Measurements from ENCODE around the gene S1PR4.
A peak's percentile ranks its signal among the peaks of the same experiment; 100 is the strongest.

S1PR4 gene

DNA sequence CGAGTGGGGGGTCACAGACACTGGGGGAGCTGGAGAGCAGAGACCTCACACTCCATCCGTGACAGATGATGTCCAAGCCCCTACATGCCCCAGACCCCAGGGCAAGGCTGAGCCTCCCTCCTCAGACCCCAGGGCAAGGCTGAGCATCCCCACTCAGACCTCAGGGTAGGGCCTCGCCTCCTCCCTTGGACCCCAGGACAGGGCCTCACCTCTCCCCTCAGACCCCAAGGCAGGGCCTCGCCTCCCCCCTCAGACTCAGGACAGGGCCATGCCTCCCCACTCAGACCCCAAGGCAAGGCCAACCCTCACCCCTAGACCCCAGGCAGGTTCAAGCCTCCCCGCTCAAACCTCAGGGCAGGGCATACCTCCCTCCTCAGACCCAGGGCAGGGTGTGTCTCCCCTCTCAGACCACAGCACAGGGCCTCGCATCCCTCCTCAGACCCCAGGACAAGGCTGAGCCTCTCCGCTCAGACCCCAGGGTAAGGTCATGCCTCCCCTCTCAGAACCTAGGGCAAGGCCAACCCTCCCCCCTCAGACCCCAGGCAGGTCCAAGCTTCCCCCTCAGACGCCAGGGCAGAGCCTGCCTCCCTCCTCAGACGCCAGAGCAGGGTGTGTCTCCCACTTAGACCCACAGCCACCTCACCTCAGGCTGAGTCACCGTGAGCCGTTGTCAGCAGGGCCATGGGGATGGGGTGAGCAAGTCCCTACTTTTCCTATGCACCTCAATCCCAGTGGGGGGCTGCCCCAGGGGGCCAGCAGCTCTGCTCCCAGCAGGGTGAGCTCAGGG, 1.7 kb upstream of the S1PR4 start:
- no peak overlapping the region for H3K27ac ChIP-seq (ENCODE audit: low read depth, low read length)
- peaks cover 3% of the 10 kb centered on the region for H3K27me3 ChIP-seq (ENCODE audit: control insufficient read depth, low read length)
- H3K79me2 ChIP-seq (ENCODE audit: control insufficient read depth, low read length): peaks cover 33% of the 10 kb centered on the region
- H3K9me3 ChIP-seq (ENCODE audit: control insufficient read depth, insufficient read depth, low read length): no peaks in the 10 kb centered on the region
- peaks cover 11% of the 10 kb centered on the region for H3K36me3 ChIP-seq (ENCODE audit: control insufficient read depth, low read length)
- H3K9me2 ChIP-seq (replicated peaks; ENCODE audit: control insufficient read depth, low read length): no peaks in the 10 kb centered on the region
- peaks cover 68% of the 10 kb centered on the region for H3K4me1 ChIP-seq (ENCODE audit: control insufficient read depth, low read length)
- H3K4me2 ChIP-seq (ENCODE audit: low read length): no peak overlapping the region
- H4K20me1 ChIP-seq (ENCODE audit: control insufficient read depth, insufficient read depth, low read depth, low read length): no peaks in the 10 kb centered on the region
- peaks cover 11% of the 10 kb centered on the region for H3F3A ChIP-seq (ENCODE audit: control insufficient read depth, insufficient read depth)
- TF ChIP-seq, protein P1, sequence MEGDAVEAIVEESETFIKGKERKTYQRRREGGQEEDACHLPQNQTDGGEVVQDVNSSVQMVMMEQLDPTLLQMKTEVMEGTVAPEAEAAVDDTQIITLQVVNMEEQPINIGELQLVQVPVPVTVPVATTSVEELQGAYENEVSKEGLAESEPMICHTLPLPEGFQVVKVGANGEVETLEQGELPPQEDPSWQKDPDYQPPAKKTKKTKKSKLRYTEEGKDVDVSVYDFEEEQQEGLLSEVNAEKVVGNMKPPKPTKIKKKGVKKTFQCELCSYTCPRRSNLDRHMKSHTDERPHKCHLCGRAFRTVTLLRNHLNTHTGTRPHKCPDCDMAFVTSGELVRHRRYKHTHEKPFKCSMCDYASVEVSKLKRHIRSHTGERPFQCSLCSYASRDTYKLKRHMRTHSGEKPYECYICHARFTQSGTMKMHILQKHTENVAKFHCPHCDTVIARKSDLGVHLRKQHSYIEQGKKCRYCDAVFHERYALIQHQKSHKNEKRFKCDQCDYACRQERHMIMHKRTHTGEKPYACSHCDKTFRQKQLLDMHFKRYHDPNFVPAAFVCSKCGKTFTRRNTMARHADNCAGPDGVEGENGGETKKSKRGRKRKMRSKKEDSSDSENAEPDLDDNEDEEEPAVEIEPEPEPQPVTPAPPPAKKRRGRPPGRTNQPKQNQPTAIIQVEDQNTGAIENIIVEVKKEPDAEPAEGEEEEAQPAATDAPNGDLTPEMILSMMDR (IDR thresholded peaks at IDR 0.05; ENCODE audit: low read depth, low read length, poor library complexity, severe bottlenecking): no peak
- no peak for TF ChIP-seq EZH2phosphoT487 (IDR thresholded peaks at IDR 0.05; ENCODE audit: borderline replicate concordance, low read length)
- no peak overlapping the region for H3K4me3 ChIP-seq (ENCODE audit: low read length)

DNA sequence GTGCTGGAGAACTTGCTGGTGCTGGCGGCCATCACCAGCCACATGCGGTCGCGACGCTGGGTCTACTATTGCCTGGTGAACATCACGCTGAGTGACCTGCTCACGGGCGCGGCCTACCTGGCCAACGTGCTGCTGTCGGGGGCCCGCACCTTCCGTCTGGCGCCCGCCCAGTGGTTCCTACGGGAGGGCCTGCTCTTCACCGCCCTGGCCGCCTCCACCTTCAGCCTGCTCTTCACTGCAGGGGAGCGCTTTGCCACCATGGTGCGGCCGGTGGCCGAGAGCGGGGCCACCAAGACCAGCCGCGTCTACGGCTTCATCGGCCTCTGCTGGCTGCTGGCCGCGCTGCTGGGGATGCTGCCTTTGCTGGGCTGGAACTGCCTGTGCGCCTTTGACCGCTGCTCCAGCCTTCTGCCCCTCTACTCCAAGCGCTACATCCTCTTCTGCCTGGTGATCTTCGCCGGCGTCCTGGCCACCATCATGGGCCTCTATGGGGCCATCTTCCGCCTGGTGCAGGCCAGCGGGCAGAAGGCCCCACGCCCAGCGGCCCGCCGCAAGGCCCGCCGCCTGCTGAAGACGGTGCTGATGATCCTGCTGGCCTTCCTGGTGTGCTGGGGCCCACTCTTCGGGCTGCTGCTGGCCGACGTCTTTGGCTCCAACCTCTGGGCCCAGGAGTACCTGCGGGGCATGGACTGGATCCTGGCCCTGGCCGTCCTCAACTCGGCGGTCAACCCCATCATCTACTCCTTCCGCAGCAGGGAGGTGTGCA, 587 bp downstream of the S1PR4 start:
- no peaks in the 10 kb centered on the region for H4K20me1 ChIP-seq (ENCODE audit: control insufficient read depth, insufficient read depth, low read depth, low read length)
- H3K9me2 ChIP-seq (replicated peaks; ENCODE audit: control insufficient read depth, low read length): no peaks in the 10 kb centered on the region
- peaks cover 64% of the 10 kb centered on the region for H3K4me1 ChIP-seq (ENCODE audit: control insufficient read depth, low read length)
- peaks cover 11% of the 10 kb centered on the region for H3F3A ChIP-seq (ENCODE audit: control insufficient read depth, insufficient read depth)
- peaks cover 11% of the 10 kb centered on the region for H3K36me3 ChIP-seq (ENCODE audit: control insufficient read depth, low read length)
- TF ChIP-seq, protein P1 (IDR thresholded peaks at IDR 0.05; ENCODE audit: low read depth, low read length, poor library complexity, severe bottlenecking): no peak
- TF ChIP-seq EZH2phosphoT487 (IDR thresholded peaks at IDR 0.05; ENCODE audit: borderline replicate concordance, low read length): no peak
- peak overlapping the region; percentile 95 for H3K4me3 ChIP-seq (ENCODE audit: low read length)
- no peaks in the 10 kb centered on the region for H3K27me3 ChIP-seq (ENCODE audit: control insufficient read depth, low read length)
- peak overlapping the region; percentile 97 for H3K27ac ChIP-seq (ENCODE audit: low read depth, low read length)
- no peaks in the 10 kb centered on the region for H3K9me3 ChIP-seq (ENCODE audit: control insufficient read depth, insufficient read depth, low read length)
- H3K79me2 ChIP-seq (ENCODE audit: control insufficient read depth, low read length): peaks cover 34% of the 10 kb centered on the region
- peak overlapping the region; percentile 99 for H3K4me2 ChIP-seq (ENCODE audit: low read length)

- no peaks in the 10 kb centered on the region for H3K27me3 ChIP-seq (ENCODE audit: control insufficient read depth, low read length)
- H3K36me3 ChIP-seq (ENCODE audit: control insufficient read depth, low read length): peaks cover 11% of the 10 kb centered on the region
- peak overlapping the region; percentile 99 for H3K4me2 ChIP-seq (ENCODE audit: low read length)
- peak overlapping the region; percentile 97 for H3K27ac ChIP-seq (ENCODE audit: low read depth, low read length)
- no peaks in the 10 kb centered on the region for H3K9me2 ChIP-seq (replicated peaks; ENCODE audit: control insufficient read depth, low read length)
- no peak for TF ChIP-seq EZH2phosphoT487 (IDR thresholded peaks at IDR 0.05; ENCODE audit: borderline replicate concordance, low read length)
- TF ChIP-seq, protein P1 (IDR thresholded peaks at IDR 0.05; ENCODE audit: low read depth, low read length, poor library complexity, severe bottlenecking): no peak
- H3F3A ChIP-seq (ENCODE audit: control insufficient read depth, insufficient read depth): peaks cover 11% of the 10 kb centered on the region
- H3K9me3 ChIP-seq (ENCODE audit: control insufficient read depth, insufficient read depth, low read length): no peaks in the 10 kb centered on the region
- H3K4me1 ChIP-seq (ENCODE audit: control insufficient read depth, low read length): peaks cover 71% of the 10 kb centered on the region
- no peaks in the 10 kb centered on the region for H4K20me1 ChIP-seq (ENCODE audit: control insufficient read depth, insufficient read depth, low read depth, low read length)
- H3K4me3 ChIP-seq (ENCODE audit: low read length): peak overlapping the region; percentile 95
- peaks cover 34% of the 10 kb centered on the region for H3K79me2 ChIP-seq (ENCODE audit: control insufficient read depth, low read length)
Measured at GRCh38 chr19:3179739-3180293, 1.2 kb downstream of the S1PR4 start.

All from DOHH2 (cell line).